OCI-LY7 (cell line): ENCODE results near the gene MCAT.

Experiments
- EZH2phosphoT487 ChIP-seq: fragments of 200-600 bp; sonication (generic); IDR thresholded peaks from 2 replicates; pipeline ENCODE4 v1.6.1; 2018; ENCODE audit warnings: low read depth, borderline replicate concordance, mild to moderate bottlenecking, mixed run types, antibody characterized with exemption, low read length, moderate library complexity, mixed read lengths
- TF ChIP-seq, protein P1 (sequence below): fragments of 200-600 bp; sonication (generic); conservative IDR thresholded peaks from 2 replicates; pipeline ENCODE4 v1.5.1; 2014; ENCODE audit warnings: mild to moderate bottlenecking, antibody characterized with exemption, low read length, moderate library complexity, mixed read lengths

DNA sequence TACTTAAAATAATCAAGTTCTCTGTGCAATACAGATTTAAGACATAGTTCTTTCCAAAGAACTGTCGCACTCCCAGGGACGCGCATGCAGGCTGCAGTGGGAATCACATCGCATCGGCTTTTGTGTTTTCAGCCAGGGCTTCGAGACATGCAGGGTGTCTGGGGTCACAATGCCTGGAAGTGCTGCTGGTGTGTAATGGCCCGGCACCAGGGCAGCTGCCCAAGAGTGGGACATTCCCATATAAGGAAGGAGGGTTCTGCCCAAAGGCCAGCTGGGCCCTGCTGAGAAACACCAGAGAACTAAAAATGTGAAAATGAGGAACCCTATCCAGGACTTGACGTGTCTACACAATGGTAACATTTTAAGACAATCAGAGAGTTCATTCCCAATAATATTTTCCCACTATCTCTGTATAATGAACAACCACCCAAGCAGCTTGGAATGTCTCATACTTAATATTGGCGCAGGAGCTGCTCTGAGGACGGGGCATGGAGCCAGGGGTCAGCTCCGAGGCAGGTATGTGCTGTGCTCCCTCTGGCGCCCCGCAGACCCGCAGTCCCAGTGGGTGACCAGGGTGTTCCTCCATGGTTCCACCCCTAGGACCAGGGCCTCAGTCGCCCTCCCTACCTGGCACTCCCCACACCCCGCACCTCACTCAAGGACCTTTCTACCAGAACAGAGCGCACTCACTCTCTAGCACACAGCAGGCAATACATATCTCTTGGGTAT, 11.3 kb downstream of the MCAT start:
- TF ChIP-seq, protein P1, sequence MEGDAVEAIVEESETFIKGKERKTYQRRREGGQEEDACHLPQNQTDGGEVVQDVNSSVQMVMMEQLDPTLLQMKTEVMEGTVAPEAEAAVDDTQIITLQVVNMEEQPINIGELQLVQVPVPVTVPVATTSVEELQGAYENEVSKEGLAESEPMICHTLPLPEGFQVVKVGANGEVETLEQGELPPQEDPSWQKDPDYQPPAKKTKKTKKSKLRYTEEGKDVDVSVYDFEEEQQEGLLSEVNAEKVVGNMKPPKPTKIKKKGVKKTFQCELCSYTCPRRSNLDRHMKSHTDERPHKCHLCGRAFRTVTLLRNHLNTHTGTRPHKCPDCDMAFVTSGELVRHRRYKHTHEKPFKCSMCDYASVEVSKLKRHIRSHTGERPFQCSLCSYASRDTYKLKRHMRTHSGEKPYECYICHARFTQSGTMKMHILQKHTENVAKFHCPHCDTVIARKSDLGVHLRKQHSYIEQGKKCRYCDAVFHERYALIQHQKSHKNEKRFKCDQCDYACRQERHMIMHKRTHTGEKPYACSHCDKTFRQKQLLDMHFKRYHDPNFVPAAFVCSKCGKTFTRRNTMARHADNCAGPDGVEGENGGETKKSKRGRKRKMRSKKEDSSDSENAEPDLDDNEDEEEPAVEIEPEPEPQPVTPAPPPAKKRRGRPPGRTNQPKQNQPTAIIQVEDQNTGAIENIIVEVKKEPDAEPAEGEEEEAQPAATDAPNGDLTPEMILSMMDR, result no peak
- TF ChIP-seq EZH2phosphoT487, result no peak
